MCF 10A (cell line): ENCODE measurements around the gene KLHL21. TPM values are rescaled to one million over a fixed set of nuclear protein-coding genes. Genes with fewer than 3 reads are reported as not detected.

ENCODE experiments used
- BruUV-seq: library from RNA; stranded (reverse); fragments of 400-500 nt; replicated peaks from 2 replicates; lab custom pipeline; 2021; lab: Mats Ljungman, UMichigan
- CTCF ChIA-PET: fragments of 300-600 bp; sonication (Branson Sonifier 250); formaldehyde crosslinking; extraction: SDS; loops from one replicate; lab custom pipeline; 2021; ENCODE audit warnings: antibody characterized with exemption, inconsistent platforms; lab: Yijun Ruan, JAX
- POLR2A ChIA-PET: fragments of 300-600, 350-650 bp; sonication (Branson Sonifier 250); formaldehyde crosslinking; extraction: SDS; loops from one replicate; lab custom pipeline; 2020; ENCODE audit warnings: antibody characterized with exemption, inconsistent platforms; lab: Yijun Ruan, JAX
- DNase-seq: peaks from one replicate; pipeline ENCODE4 v3.0.0-alpha.2; 2018; ENCODE audit not compliant: unreplicated experiment
- H3K27ac Mint-ChIP-seq: one replicate; pipeline ENCODE4 v1.8.0; 2022; ENCODE audit warnings: mild to moderate bottlenecking, low read depth, mixed read lengths; ENCODE audit not compliant: unreplicated experiment
- H3K27me3 Mint-ChIP-seq: one replicate; pipeline ENCODE4 v1.8.0; 2022; ENCODE audit warnings: mixed read lengths; ENCODE audit not compliant: insufficient read depth, unreplicated experiment
- H3K36me3 Mint-ChIP-seq: one replicate; pipeline ENCODE4 v1.8.0; 2022; ENCODE audit warnings: mild to moderate bottlenecking, moderate library complexity, mixed read lengths; ENCODE audit not compliant: insufficient read depth, unreplicated experiment
- H3K4me1 Mint-ChIP-seq: one replicate; pipeline ENCODE4 v1.8.0; 2022; ENCODE audit warnings: mixed read lengths; ENCODE audit not compliant: insufficient read depth, unreplicated experiment
- H3K4me3 Mint-ChIP-seq: one replicate; pipeline ENCODE4 v1.8.0; 2022; ENCODE audit warnings: mild to moderate bottlenecking, moderate library complexity, mixed read lengths; ENCODE audit not compliant: unreplicated experiment
- H3K9me3 Mint-ChIP-seq: one replicate; pipeline ENCODE4 v1.8.0; 2022; ENCODE audit warnings: mixed read lengths; ENCODE audit not compliant: unreplicated experiment
- intact Hi-C: fragments of 100-400 bp; cut with micrococcal nuclease; formaldehyde crosslinking; loops from 2 replicates; pipeline ENCODE4 v1.14.1; 2022
- total RNA-seq: library from RNA; stranded (reverse); gene quantifications from 2 replicates; pipeline ENCODE4 v1.2.3, GENCODE V29; 2022
- TF ChIP-seq, protein P1 (sequence below): fragments of 200-600 bp; IDR thresholded peaks from one replicate; pipeline ENCODE4 v1.8.0; 2022; ENCODE audit warnings: antibody characterized with exemption, mild to moderate bottlenecking; ENCODE audit not compliant: unreplicated experiment

KLHL21 gene
- total RNA-seq, 1 experiment from 2014 or later, result 14.0 TPM

DNA sequence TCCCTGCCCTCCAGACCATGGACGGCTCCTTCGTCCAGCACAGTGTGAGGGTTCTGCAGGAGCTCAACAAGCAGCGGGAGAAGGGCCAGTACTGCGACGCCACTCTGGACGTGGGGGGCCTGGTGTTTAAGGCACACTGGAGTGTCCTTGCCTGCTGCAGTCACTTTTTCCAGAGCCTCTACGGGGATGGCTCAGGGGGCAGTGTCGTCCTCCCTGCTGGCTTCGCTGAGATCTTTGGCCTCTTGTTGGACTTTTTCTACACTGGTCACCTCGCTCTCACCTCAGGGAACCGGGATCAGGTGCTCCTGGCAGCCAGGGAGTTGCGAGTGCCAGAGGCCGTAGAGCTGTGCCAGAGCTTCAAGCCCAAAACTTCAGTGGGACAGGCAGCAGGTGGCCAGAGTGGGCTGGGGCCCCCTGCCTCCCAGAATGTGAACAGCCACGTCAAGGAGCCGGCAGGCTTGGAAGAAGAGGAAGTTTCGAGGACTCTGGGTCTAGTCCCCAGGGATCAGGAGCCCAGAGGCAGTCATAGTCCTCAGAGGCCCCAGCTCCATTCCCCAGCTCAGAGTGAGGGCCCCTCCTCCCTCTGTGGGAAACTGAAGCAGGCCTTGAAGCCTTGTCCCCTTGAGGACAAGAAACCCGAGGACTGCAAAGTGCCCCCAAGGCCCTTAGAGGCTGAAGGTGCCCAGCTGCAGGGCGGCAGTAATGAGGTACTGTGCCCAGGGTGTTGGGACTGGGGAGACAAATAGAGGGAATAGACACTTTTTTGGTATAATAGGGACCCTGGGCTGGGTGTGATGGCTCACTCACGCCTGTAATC lies 21.9 kb downstream of the KLHL21 start:
- no peaks in the 10 kb centered on the region for H3K9me3 Mint-ChIP-seq
- H3K27me3 Mint-ChIP-seq, result no peaks in the 10 kb centered on the region
- ChIA-PET CTCF (interaction anchor here (0.6 to 1.9 kb wide), 6 partner anchors 19 to 950 kb away, joined by 3 to 15 read pairs (median 4); partner anchors contain the start of genes NOL9 and TAS1R1), POLR2A (interaction anchor here (0.6 to 5.0 kb wide), 16 partner anchors 7 to 479 kb away, joined by 3 to 103 read pairs (median 5); partner anchors contain the start of genes DNAJC11, KLHL21, NOL9 and PLEKHG5)
- peaks cover 27% of the 10 kb centered on the region for H3K4me1 Mint-ChIP-seq
- peak overlapping the region; percentile 100 for H3K27ac Mint-ChIP-seq
- no peak for DNase-seq
- BruUV-seq, result no TSS peak
- H3K36me3 Mint-ChIP-seq, result peaks cover 8% of the 10 kb centered on the region
- TF ChIP-seq, protein P1, sequence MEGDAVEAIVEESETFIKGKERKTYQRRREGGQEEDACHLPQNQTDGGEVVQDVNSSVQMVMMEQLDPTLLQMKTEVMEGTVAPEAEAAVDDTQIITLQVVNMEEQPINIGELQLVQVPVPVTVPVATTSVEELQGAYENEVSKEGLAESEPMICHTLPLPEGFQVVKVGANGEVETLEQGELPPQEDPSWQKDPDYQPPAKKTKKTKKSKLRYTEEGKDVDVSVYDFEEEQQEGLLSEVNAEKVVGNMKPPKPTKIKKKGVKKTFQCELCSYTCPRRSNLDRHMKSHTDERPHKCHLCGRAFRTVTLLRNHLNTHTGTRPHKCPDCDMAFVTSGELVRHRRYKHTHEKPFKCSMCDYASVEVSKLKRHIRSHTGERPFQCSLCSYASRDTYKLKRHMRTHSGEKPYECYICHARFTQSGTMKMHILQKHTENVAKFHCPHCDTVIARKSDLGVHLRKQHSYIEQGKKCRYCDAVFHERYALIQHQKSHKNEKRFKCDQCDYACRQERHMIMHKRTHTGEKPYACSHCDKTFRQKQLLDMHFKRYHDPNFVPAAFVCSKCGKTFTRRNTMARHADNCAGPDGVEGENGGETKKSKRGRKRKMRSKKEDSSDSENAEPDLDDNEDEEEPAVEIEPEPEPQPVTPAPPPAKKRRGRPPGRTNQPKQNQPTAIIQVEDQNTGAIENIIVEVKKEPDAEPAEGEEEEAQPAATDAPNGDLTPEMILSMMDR, result no peak
- intact Hi-C loops, result loop anchor here (1.0 kb wide), 1 partner anchor 20 kb away; no protein-coding TSS in a partner anchor
- H3K4me3 Mint-ChIP-seq, result peak overlapping the region; percentile 94

DNA sequence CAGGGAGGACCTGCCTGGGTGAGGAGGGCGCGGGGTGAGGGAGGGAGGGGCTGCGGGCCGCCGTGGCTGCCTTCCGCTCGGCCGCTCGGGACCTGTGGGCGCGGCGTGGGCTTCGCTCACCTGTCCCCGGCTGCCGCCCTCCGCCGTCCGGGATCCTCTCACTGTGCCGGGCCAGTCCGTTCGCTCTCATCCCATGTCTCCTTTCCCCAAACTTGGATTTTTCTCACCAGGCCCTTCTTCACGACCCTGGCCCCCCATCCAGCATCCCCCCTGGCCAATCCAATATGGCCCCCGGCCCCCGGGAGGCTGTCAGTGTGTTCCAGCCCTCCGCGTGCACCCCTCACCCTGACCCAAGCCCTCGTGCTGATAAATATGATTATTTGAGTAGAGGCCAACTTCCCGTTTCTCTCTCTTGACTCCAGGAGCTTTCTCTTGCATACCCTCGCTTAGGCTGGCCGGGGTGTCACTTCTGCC lies 22.5 kb downstream of the KLHL21 start:
- intact Hi-C loops, result loop anchor here (1.0 kb wide), 1 partner anchor 21 kb away; no protein-coding TSS in a partner anchor
- CTCF ChIA-PET, result interaction anchor here (0.6 to 1.9 kb wide), 6 partner anchors 20 to 949 kb away, joined by 3 to 15 read pairs (median 4); partner anchors contain the start of genes NOL9 and TAS1R1
- POLR2A ChIA-PET, result interaction anchor here (0.6 to 5.0 kb wide), 21 partner anchors 7 to 478 kb away, joined by 3 to 103 read pairs (median 5); partner anchors contain the start of genes KLHL21, NOL9, PLEKHG5 and TAS1R1
- Mint-ChIP-seq H3K4me3 (peak overlapping the region; percentile 94), H3K4me1 (peaks cover 27% of the 10 kb centered on the region), H3K27me3 (no peaks in the 10 kb centered on the region), H3K9me3 (no peaks in the 10 kb centered on the region), H3K36me3 (peaks cover 8% of the 10 kb centered on the region), H3K27ac (peak overlapping the region; percentile 100)
- DNase-seq, result no peak
- BruUV-seq, result TSS peak; percentile 54
- TF ChIP-seq, protein P1, result no peak

DNA sequence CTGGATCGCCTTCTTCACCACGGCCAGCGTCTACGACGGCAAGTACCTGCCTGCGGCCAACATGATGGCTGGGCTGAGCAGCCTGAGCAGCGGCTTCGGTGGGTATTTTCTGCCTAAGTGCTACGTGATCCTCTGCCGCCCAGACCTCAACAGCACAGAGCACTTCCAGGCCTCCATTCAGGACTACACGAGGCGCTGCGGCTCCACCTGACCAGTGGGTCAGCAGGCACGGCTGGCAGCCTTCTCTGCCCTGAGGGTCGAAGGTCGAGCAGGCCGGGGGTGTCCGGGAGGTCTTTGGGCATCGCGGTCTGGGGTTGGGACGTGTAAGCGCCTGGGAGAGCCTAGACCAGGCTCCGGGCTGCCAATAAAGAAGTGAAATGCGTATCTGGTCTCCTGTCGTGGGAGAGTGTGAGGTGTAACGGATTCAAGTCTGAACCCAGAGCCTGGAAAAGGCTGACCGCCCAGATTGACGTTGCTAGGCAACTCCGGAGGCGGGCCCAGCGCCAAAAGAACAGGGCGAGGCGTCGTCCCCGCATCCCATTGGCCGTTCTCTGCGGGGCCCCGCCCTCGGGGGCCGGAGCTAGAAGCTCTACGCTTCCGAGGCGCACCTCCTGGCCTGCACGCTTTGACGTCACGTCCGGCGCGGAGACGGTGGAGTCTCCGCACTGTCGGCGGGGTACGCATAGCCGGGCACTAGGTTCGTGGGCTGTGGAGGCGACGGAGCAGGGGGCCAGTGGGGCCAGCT lies 23.1 kb downstream of the KLHL21 start, which contains the start of gene ZBTB48:
Gene ZBTB48 (plus strand): TSS at position 621 of the 745 bp plus-strand sequence. CDS start 616 bp downstream, outside the sequence.
- Mint-ChIP-seq H3K9me3 (no peaks in the 10 kb centered on the region), H3K4me3 (peak within 1 kb of the TSS; percentile 94), H3K36me3 (peaks cover 5% of the 10 kb centered on the region), H3K27me3 (no peaks in the 10 kb centered on the region), H3K27ac (peak within 1 kb of the TSS; percentile 100), H3K4me1 (peaks cover 27% of the 10 kb centered on the region)
- intact Hi-C loops, result loop anchor here (1.0 kb wide), 1 partner anchor 22 kb away; no protein-coding TSS in a partner anchor
- peak; percentile 99 for DNase-seq
- TF ChIP-seq, protein P1, result no peak
- CTCF ChIA-PET, result interaction anchor here (1.0 to 1.7 kb wide), 3 partner anchors 26 to 89 kb away, joined by 3 to 10 read pairs (median 6); partner anchors contain the start of gene NOL9
- POLR2A ChIA-PET, result interaction anchor here (0.6 to 5.0 kb wide), 21 partner anchors 8 to 478 kb away, joined by 3 to 103 read pairs (median 5); partner anchors contain the start of genes KLHL21, NOL9, PLEKHG5 and TAS1R1
- TSS peak; percentile 92 for BruUV-seq
